Gastrocnemius medialis (tissue), 4 donors: ENCODE measurements around the gene RABL6. TPM values are rescaled to one million over a fixed set of nuclear protein-coding genes. Genes with fewer than 3 reads are reported as not detected.
"Not testable (repeated sequence)": the region's sequence is repeated elsewhere in the genome, so short reads cannot be mapped to it uniquely, and the experiment has no call there.

ENCODE experiments used
- ATAC-seq, 2 donors: fragments of 150-250 bp; one replicate each; pipeline ENCODE4 v1.9.1; 2016
- DNase-seq, 2 donors: peaks; one replicate each; pipeline ENCODE4 v3.0.0-alpha.2; 2019
- H3K27ac ChIP-seq, 4 donors: fragments of 200-600 bp; sonication (generic); 1 replicate in 1 of 4; 2 replicates in 3 of 4; pipeline ENCODE4 v1.5.1; 2016 to 2018; ENCODE audit warnings: mild to moderate bottlenecking in 2 of 4, moderate library complexity in 1 of 4
- H3K27me3 ChIP-seq, 3 donors: fragments of 200-600 bp; sonication (generic) in 2 of 3; 1 replicate in 1 of 3; 2 replicates in 2 of 3; pipeline versions ENCODE4 v1.5.1 to v1.6.0; 2016 to 2019; ENCODE audit warnings: mild to moderate bottlenecking in 1 of 3, moderate library complexity in 1 of 3
- H3K36me3 ChIP-seq, 2 donors: fragments of 200-600 bp; sonication (generic) in 1 of 2; one replicate each; pipeline ENCODE4 v1.5.1; 2017 to 2018
- H3K4me1 ChIP-seq, 2 donors: fragments of 200-600 bp; sonication (generic) in 1 of 2; one replicate each; pipeline ENCODE4 v1.5.1; 2016 to 2017; ENCODE audit warnings: mild to moderate bottlenecking in 2 of 2
- H3K4me3 ChIP-seq, 4 donors: fragments of 200-600 bp; sonication (generic) in 3 of 4; 1 replicate in 1 of 4; 2 replicates in 3 of 4; pipeline ENCODE4 v1.5.1; 2016 to 2019; ENCODE audit warnings: mild to moderate bottlenecking in 2 of 4
- H3K9me3 ChIP-seq, 3 donors: fragments of 200-600 bp; sonication (generic) in 2 of 3; 1 replicate in 1 of 3; 2 replicates in 2 of 3; pipeline ENCODE4 v1.5.1; 2016 to 2019
- CTCF ChIP-seq, 5 experiments: fragments of 450-650 bp in 3 of 5; fragments of 200-600 bp in 2 of 5; sonication (generic) in 2 of 5; IDR thresholded peaks in 4 of 5; conservative IDR thresholded peaks in 1 of 5; 1 replicate in 4 of 5; 2 replicates in 1 of 5; pipeline ENCODE4 v1.5.1; 2016 to 2019; ENCODE audit warnings: antibody characterized with exemption in 5 of 5, mild to moderate bottlenecking in 3 of 5, moderate library complexity in 3 of 5
- POLR2A ChIP-seq, 2 donors: fragments of 450-650 bp; IDR thresholded peaks; one replicate each; pipeline ENCODE4 v1.6.1; 2017; ENCODE audit warnings: antibody characterized with exemption in 2 of 2, mild to moderate bottlenecking in 2 of 2, moderate library complexity in 2 of 2
- in situ Hi-C, 4 donors: fragments of 200-750 bp; cut with MboI; loops; one replicate each; pipeline versions ENCODE4 v1.15.0 to v1.8.0; 2017; ENCODE audit warnings: low sequenced_read_pairs in 4 of 4
- intact Hi-C: fragments of 100-400 bp; cut with DNase I; formaldehyde crosslinking; loops from one replicate; pipeline ENCODE4 v1.15.1; 2023; ENCODE audit warnings: low total_unique reads
- total RNA-seq, 4 donors: library from RNA; depleted of rRNA; stranded (reverse); fragments of >200 nt; gene quantifications; one replicate each; pipeline versions ENCODE4 v1.1.0 to v1.2.3, GENCODE V29; 2016

RABL6 gene
- total RNA-seq, 4 donors from 2014 or later = 84.9 to 121 (median 105) TPM

- no peak overlapping the region for H3K27ac ChIP-seq
- no peaks in the 10 kb centered on the region for H3K36me3 ChIP-seq
- H3K4me3 ChIP-seq = no peak overlapping the region
- intact Hi-C loops (no loop called here), in situ Hi-C loops (loop anchor here in 1 of 4 donors (25.0 kb wide), 1 partner anchor 139 kb away; the partner anchor contains the start of genes C8G and FBXW5)
- DNase-seq = no peak
- TF ChIP-seq POLR2A (IDR thresholded peaks at IDR 0.05) (no peak), CTCF (IDR thresholded peaks at IDR 0.05 in 4 of 5, conservative IDR thresholded peaks at IDR 0.05 in 1 of 5) (no peak)
- peaks cover 43 to 58% (median 45%) of the 10 kb centered on the region in 3 donors for H3K27me3 ChIP-seq
- H3K4me1 ChIP-seq = peaks cover 13 to 15% of the 10 kb centered on the region in 2 donors
- no peaks in the 10 kb centered on the region for H3K9me3 ChIP-seq
- no peak for ATAC-seq
Measured at GRCh38 chr9:136798708-136799078, 9.1 kb upstream of the RABL6 start.

- DNase-seq (no peak), ATAC-seq (no peak)
- intact Hi-C loops = no loop called here
- H3K4me3 ChIP-seq = peak overlapping the region in 3 of 4 donors; percentile 23 to 42 (median 38)
- H3K27ac ChIP-seq = no peak overlapping the region
- in situ Hi-C loops = loop anchor here in 1 of 4 donors (25.0 kb wide), 1 partner anchor 138 kb away; the partner anchor contains the start of genes C8G and FBXW5
- no peak for TF ChIP-seq POLR2A (IDR thresholded peaks at IDR 0.05)
- no peak for TF ChIP-seq CTCF (IDR thresholded peaks at IDR 0.05 in 4 of 5, conservative IDR thresholded peaks at IDR 0.05 in 1 of 5)
- no peaks in the 10 kb centered on the region for H3K36me3 ChIP-seq
- no peaks in the 10 kb centered on the region for H3K9me3 ChIP-seq
- peaks cover 13 to 15% of the 10 kb centered on the region in 2 donors for H3K4me1 ChIP-seq
- peaks cover 43 to 58% (median 45%) of the 10 kb centered on the region in 3 donors for H3K27me3 ChIP-seq
Measured at GRCh38 chr9:136799079-136799853, 8.5 kb upstream of the RABL6 start.

GRCh38 chr9:136799854-136800657 lies 7.7 kb upstream of the RABL6 start:
- H3K27me3 ChIP-seq = peaks cover 43 to 58% (median 45%) of the 10 kb centered on the region in 3 donors
- peak overlapping the region; percentile 23 to 42 (median 37) for H3K4me3 ChIP-seq
- peak; percentile 43 to 68 for ATAC-seq
- TF ChIP-seq CTCF (IDR thresholded peaks at IDR 0.05 in 4 of 5, conservative IDR thresholded peaks at IDR 0.05 in 1 of 5) (no peak), POLR2A (IDR thresholded peaks at IDR 0.05) (no peak)
- no peaks in the 10 kb centered on the region for H3K36me3 ChIP-seq
- DNase-seq = peak; percentile 41 to 61
- in situ Hi-C loops (loop anchor here in 1 of 4 donors (25.0 kb wide), 1 partner anchor 137 kb away; the partner anchor contains the start of genes C8G and FBXW5), intact Hi-C loops (no loop called here)
- no peaks in the 10 kb centered on the region for H3K9me3 ChIP-seq
- peaks cover 13 to 15% of the 10 kb centered on the region in 2 donors for H3K4me1 ChIP-seq
- H3K27ac ChIP-seq = no peak overlapping the region

GRCh38 chr9:136802321-136802720 lies 5.4 kb upstream of the RABL6 start:
- TF ChIP-seq POLR2A (IDR thresholded peaks at IDR 0.05) (no peak), CTCF (IDR thresholded peaks at IDR 0.05 in 4 of 5, conservative IDR thresholded peaks at IDR 0.05 in 1 of 5) (no peak)
- Histone ChIP-seq H3K36me3 (no peaks in the 10 kb centered on the region), H3K9me3 (no peaks in the 10 kb centered on the region), H3K4me1 (peaks cover 24 to 25% of the 10 kb centered on the region in 2 donors), H3K4me3 (no peak overlapping the region), H3K27me3 (peaks cover 42 to 52% (median 43%) of the 10 kb centered on the region in 3 donors), H3K27ac (no peak overlapping the region)
- no peak for ATAC-seq
- DNase-seq = no peak
- in situ Hi-C loops = no loop called here
- intact Hi-C loops = no loop called here

GRCh38 chr9:136803009-136803550 lies 4.7 kb upstream of the RABL6 start:
- not testable (repeated sequence) for ATAC-seq, H3K36me3 ChIP-seq, DNase-seq

More at GRCh38 chr9:136803009-136803550, 4.7 kb upstream of the RABL6 start:
- H3K4me3 ChIP-seq, in situ Hi-C loops, H3K9me3 ChIP-seq, H3K27ac ChIP-seq, intact Hi-C loops: not testable (repeated sequence)
- H3K27me3 ChIP-seq = peaks cover 34 to 44% (median 37%) of the 10 kb centered on the region in 3 donors
- H3K4me1 ChIP-seq = peaks cover 24 to 25% of the 10 kb centered on the region in 2 donors
